Panc1 (cell line): Measurements from ENCODE around the gene VAT1L. TPM values are rescaled to one million over a fixed set of nuclear protein-coding genes. Genes with fewer than 3 reads are reported as not detected.

Experiments
- ATAC-seq: fragments of 200-7000 bp; cut with Tn5 transposase; 2 replicates; pipeline ENCODE4 v1.9.1; 2020; ENCODE audit warnings: mild to moderate bottlenecking, moderate library complexity
- BruUV-seq: library from RNA; stranded (reverse); fragments of 400-500 nt; replicated peaks from 2 replicates; lab custom pipeline; 2021; lab: Mats Ljungman, UMichigan
- CTCF ChIA-PET: fragments of 300-600 bp; sonication (Branson Sonifier 250); formaldehyde crosslinking; loops from one replicate; lab custom pipeline; 2022; ENCODE audit warnings: antibody characterized with exemption; lab: Charles Lee
- POLR2A ChIA-PET: fragments of 300-600 bp; sonication (Branson Sonifier 250); formaldehyde crosslinking; loops from one replicate; lab custom pipeline; 2022; ENCODE audit warnings: antibody characterized with exemption; lab: Charles Lee
- DNase-seq: peaks from one replicate; pipeline ENCODE4 v3.0.0-alpha.2; 2010; ENCODE audit warnings: low read depth, low spot score
- H3K27ac ChIP-seq: 2 replicates; pipeline ENCODE4 v1.5.1; 2011; ENCODE audit warnings: mild to moderate bottlenecking, low read length, inconsistent platforms
- H3K27me3 ChIP-seq: fragments of 200-500 bp; sonication (Bioruptor generic); 2 replicates; pipeline ENCODE4 v1.6.0; 2014; ENCODE audit warnings: low read length, inconsistent platforms; ENCODE audit not compliant: control insufficient read depth, insufficient read depth
- H3K36me3 ChIP-seq: fragments of 200-500 bp; sonication (Bioruptor generic); 2 replicates; pipeline ENCODE4 v1.5.1; 2014; ENCODE audit warnings: inconsistent platforms, mild to moderate bottlenecking, low read length, moderate library complexity; ENCODE audit not compliant: control insufficient read depth, insufficient read depth
- H3K4me1 ChIP-seq: 2 replicates; pipeline ENCODE4 v1.5.1; 2011; ENCODE audit warnings: inconsistent platforms, mild to moderate bottlenecking, low read length, moderate library complexity; ENCODE audit not compliant: control insufficient read depth, insufficient read depth
- H3K4me3 ChIP-seq, 2 experiments: 2 replicates each; pipeline ENCODE4 v1.5.1; 2011 to 2012; ENCODE audit warnings: low read depth in 2 of 2, low read length in 2 of 2, mild to moderate bottlenecking in 2 of 2, inconsistent platforms in 1 of 2, moderate library complexity in 1 of 2
- H3K9me3 ChIP-seq: fragments of 200-500 bp; sonication (Bioruptor generic); 2 replicates; pipeline ENCODE4 v1.5.1; 2014; ENCODE audit warnings: low read depth, mild to moderate bottlenecking, inconsistent platforms, low read length, moderate library complexity; ENCODE audit not compliant: control insufficient read depth, insufficient read depth
- POLR2AphosphoS5 ChIP-seq: IDR thresholded peaks from 2 replicates; pipeline ENCODE4 v1.6.1; 2012; ENCODE audit warnings: mild to moderate bottlenecking, low read depth, low read length, moderate library complexity
- REST ChIP-seq, 2 experiments: IDR thresholded peaks; 2 replicates each; pipeline ENCODE4 v1.6.1; 2011 to 2012; ENCODE audit warnings: low read depth in 2 of 2, control low read depth in 1 of 2, low read length in 1 of 2, mild to moderate bottlenecking in 1 of 2, moderate library complexity in 1 of 2; ENCODE audit not compliant: insufficient read depth in 1 of 2
- SIN3A ChIP-seq: IDR thresholded peaks from 2 replicates; pipeline ENCODE4 v1.6.1; 2012; ENCODE audit warnings: low read depth, mild to moderate bottlenecking, low read length, moderate library complexity, borderline replicate concordance; ENCODE audit not compliant: insufficient read depth
- TCF7L2 ChIP-seq: IDR thresholded peaks from 2 replicates; pipeline ENCODE4 v1.6.1; 2011; ENCODE audit warnings: mild to moderate bottlenecking, low read depth, low read length, inconsistent platforms
- in situ Hi-C: cut with HindIII; loops from 2 replicates; pipeline ENCODE4 v1.10.0; 2016; ENCODE audit warnings: low sequenced_read_pairs, low pct_unique_long_range_greater_than_20kb
- intact Hi-C: fragments of 100-400 bp; cut with micrococcal nuclease; formaldehyde crosslinking; loops from one replicate; pipeline ENCODE4 v1.10.0; 2022; ENCODE audit not compliant: unreplicated experiment
- total RNA-seq: library from RNA; stranded (reverse); gene quantifications from one replicate; pipeline ENCODE4 v1.2.1, GENCODE V29; 2021; ENCODE audit not compliant: unreplicated experiment
- TF ChIP-seq, protein P1 (sequence below): fragments of 450-650 bp; IDR thresholded peaks from 2 replicates; pipeline ENCODE4 v1.5.1; 2017; ENCODE audit warnings: mild to moderate bottlenecking

VAT1L gene
- total RNA-seq, 1 experiment from 2014 or later: not detected

DNA sequence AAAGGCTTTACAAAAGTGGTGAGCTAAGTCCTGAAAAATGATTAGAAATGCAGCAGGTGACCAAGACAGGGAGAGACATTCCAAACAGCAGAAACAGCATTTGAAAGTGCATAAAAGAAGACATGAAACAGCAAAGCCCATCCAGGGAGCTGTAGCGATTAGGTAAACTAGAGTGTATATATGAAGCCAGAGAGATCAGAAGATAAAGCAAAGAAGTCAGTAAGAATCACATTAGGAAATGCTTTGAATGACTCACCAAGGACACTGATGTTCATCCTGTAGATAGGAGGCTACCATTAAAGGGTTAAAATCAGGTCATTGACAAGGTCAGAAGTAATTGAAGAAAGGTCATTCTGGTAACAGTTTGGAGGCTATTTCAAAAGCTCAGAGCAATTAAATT, 27.6 kb upstream of the VAT1L start:
- in situ Hi-C loops: no loop called here
- TF ChIP-seq TCF7L2 (no peak), SIN3A (no peak), POLR2AphosphoS5 (no peak), REST (IDR thresholded peaks at IDR 0.05; ENCODE audit: insufficient read depth in 1 of 2, low read depth in 2 of 2, low read length in 1 of 2) (no peak)
- TF ChIP-seq, protein P1, sequence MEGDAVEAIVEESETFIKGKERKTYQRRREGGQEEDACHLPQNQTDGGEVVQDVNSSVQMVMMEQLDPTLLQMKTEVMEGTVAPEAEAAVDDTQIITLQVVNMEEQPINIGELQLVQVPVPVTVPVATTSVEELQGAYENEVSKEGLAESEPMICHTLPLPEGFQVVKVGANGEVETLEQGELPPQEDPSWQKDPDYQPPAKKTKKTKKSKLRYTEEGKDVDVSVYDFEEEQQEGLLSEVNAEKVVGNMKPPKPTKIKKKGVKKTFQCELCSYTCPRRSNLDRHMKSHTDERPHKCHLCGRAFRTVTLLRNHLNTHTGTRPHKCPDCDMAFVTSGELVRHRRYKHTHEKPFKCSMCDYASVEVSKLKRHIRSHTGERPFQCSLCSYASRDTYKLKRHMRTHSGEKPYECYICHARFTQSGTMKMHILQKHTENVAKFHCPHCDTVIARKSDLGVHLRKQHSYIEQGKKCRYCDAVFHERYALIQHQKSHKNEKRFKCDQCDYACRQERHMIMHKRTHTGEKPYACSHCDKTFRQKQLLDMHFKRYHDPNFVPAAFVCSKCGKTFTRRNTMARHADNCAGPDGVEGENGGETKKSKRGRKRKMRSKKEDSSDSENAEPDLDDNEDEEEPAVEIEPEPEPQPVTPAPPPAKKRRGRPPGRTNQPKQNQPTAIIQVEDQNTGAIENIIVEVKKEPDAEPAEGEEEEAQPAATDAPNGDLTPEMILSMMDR: no peak
- no peaks in the 10 kb centered on the region for H3K36me3 ChIP-seq
- no peaks in the 10 kb centered on the region for H3K9me3 ChIP-seq
- ATAC-seq (no peak), DNase-seq (no peak)
- H3K4me3 ChIP-seq: no peak overlapping the region
- ChIA-PET POLR2A (no interaction called here), CTCF (no interaction called here)
- no peaks in the 10 kb centered on the region for H3K27me3 ChIP-seq
- intact Hi-C loops: no loop called here
- no TSS peak for BruUV-seq
- no peaks in the 10 kb centered on the region for H3K4me1 ChIP-seq
- H3K27ac ChIP-seq: no peak overlapping the region

DNA sequence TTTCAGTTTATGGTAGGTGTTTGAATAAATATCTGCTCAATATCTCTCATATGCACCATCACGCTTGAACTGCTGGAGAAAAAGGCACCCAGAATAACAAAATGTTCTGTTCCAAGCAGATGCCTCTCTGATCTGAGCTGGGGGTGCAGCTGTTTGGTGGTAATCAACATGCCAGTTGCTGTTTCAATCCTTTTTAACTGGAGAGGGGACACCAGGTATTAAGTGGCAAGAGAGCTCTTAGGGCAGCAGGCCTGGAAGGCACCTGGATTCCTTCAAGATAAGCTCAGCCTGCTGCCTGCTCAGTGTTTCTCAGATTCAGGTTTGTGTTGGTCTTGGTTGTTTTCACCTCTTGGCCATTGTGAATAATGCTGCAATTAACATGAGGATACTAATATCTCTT, 27.2 kb upstream of the VAT1L start:
- no peak overlapping the region for H3K4me3 ChIP-seq
- intact Hi-C loops: no loop called here
- no peak overlapping the region for H3K27ac ChIP-seq
- ATAC-seq (no peak), DNase-seq (no peak)
- no peak for TF ChIP-seq REST (IDR thresholded peaks at IDR 0.05; ENCODE audit: insufficient read depth in 1 of 2, low read depth in 2 of 2, low read length in 1 of 2)
- no peak for TF ChIP-seq POLR2AphosphoS5
- TF ChIP-seq, protein P1: no peak
- TF ChIP-seq TCF7L2: no peak
- no peak for TF ChIP-seq SIN3A
- H3K4me1 ChIP-seq: no peaks in the 10 kb centered on the region
- no peaks in the 10 kb centered on the region for H3K27me3 ChIP-seq
- in situ Hi-C loops: no loop called here
- ChIA-PET CTCF (no interaction called here), POLR2A (no interaction called here)
- H3K9me3 ChIP-seq: no peaks in the 10 kb centered on the region
- no TSS peak for BruUV-seq
- no peaks in the 10 kb centered on the region for H3K36me3 ChIP-seq
